Vagina (tissue), 2 donors: Measurements from ENCODE around the gene GPR26. TPM values are rescaled to one million over a fixed set of nuclear protein-coding genes. Genes with fewer than 3 reads are reported as not detected.

Experiments used
- DNase-seq, 2 donors: peaks; one replicate each; pipeline ENCODE4 v3.0.0-alpha.2; 2017; ENCODE audit errors: extremely low spot score in 2 of 2
- H3K27ac ChIP-seq: fragments of 200-600 bp; sonication (generic); one replicate; pipeline ENCODE4 v1.5.1; 2019
- H3K27me3 ChIP-seq: fragments of 200-600 bp; sonication (generic); one replicate; pipeline ENCODE4 v1.5.1; 2019
- H3K36me3 ChIP-seq, 2 donors: fragments of 200-600 bp; sonication (generic); one replicate each; pipeline ENCODE4 v1.5.1; 2017 to 2019
- H3K4me1 ChIP-seq: fragments of 200-600 bp; sonication (generic); one replicate; pipeline ENCODE4 v1.5.1; 2019
- H3K4me3 ChIP-seq, 2 donors: fragments of 200-600 bp; sonication (generic); 1 replicate in 1 of 2; 2 replicates in 1 of 2; pipeline ENCODE4 v1.5.1; 2016 to 2019
- H3K9me3 ChIP-seq: fragments of 200-600 bp; sonication (generic); one replicate; pipeline ENCODE4 v1.5.1; 2019
- CTCF ChIP-seq, 3 experiments: fragments of 450-650 bp in 2 of 3; fragments of 200-600 bp in 1 of 3; sonication (generic) in 1 of 3; IDR thresholded peaks; one replicate each; pipeline ENCODE4 v1.5.1; 2017 to 2019; ENCODE audit warnings: antibody characterized with exemption in 3 of 3, mild to moderate bottlenecking in 2 of 3, moderate library complexity in 2 of 3
- POLR2A ChIP-seq, 2 donors: fragments of 450-650 bp; IDR thresholded peaks; one replicate each; pipeline ENCODE4 v1.6.1; 2017; ENCODE audit warnings: antibody characterized with exemption in 2 of 2, mild to moderate bottlenecking in 2 of 2, moderate library complexity in 2 of 2
- POLR2AphosphoS5 ChIP-seq, 2 donors: sonication (generic); formaldehyde crosslinking; IDR thresholded peaks; one replicate each; pipeline ENCODE4 v1.9.0; 2017; ENCODE audit warnings: antibody characterized with exemption in 2 of 2, mild to moderate bottlenecking in 2 of 2, low read depth in 1 of 2; ENCODE audit not compliant: insufficient read depth in 1 of 2
- intact Hi-C: fragments of 100-400 bp; cut with DNase I; formaldehyde crosslinking; loops from one replicate; pipeline ENCODE4 v1.15.1; 2023
- total RNA-seq: library from RNA; depleted of rRNA; stranded (reverse); fragments of >200 nt; gene quantifications from one replicate; pipeline ENCODE4 v1.2.3, GENCODE V29; 2016

Gene GPR26
- total RNA-seq, 1 donor from 2014 or later = not detected

- Histone ChIP-seq H3K27ac (no peak overlapping the region), H3K9me3 (no peaks in the 10 kb centered on the region), H3K36me3 (no peaks in the 10 kb centered on the region), H3K27me3 (no peaks in the 10 kb centered on the region), H3K4me1 (no peaks in the 10 kb centered on the region), H3K4me3 (no peak overlapping the region)
- TF ChIP-seq CTCF (IDR thresholded peaks at IDR 0.05) (no peak), POLR2AphosphoS5 (IDR thresholded peaks at IDR 0.05; ENCODE audit: insufficient read depth in 1 of 2, low read depth in 1 of 2) (no peak)
- intact Hi-C loops = no loop called here
- peak; percentile 69 to 77 for DNase-seq
Observed at GRCh38 chr10:123645016-123645415, 21.1 kb upstream of the GPR26 start.

- peak; percentile 37 to 44 for DNase-seq
Observed at GRCh38 chr10:123645615-123646014, 20.5 kb upstream of the GPR26 start.

GRCh38 chr10:123648595-123648994 is 17.6 kb upstream of the GPR26 start:
- intact Hi-C loops = no loop called here
- peak; percentile 52 to 72 for DNase-seq
- Histone ChIP-seq H3K27me3 (no peaks in the 10 kb centered on the region), H3K9me3 (no peaks in the 10 kb centered on the region), H3K4me3 (no peak overlapping the region), H3K36me3 (no peaks in the 10 kb centered on the region), H3K4me1 (no peaks in the 10 kb centered on the region), H3K27ac (no peak overlapping the region)
- no peak for TF ChIP-seq CTCF (IDR thresholded peaks at IDR 0.05)
- TF ChIP-seq POLR2AphosphoS5 (IDR thresholded peaks at IDR 0.05; ENCODE audit: insufficient read depth in 1 of 2, low read depth in 1 of 2) = no peak
- no peak for TF ChIP-seq POLR2A (IDR thresholded peaks at IDR 0.05)

More at GRCh38 chr10:123645615-123646014, 20.5 kb upstream of the GPR26 start:
- Histone ChIP-seq H3K27ac (no peak overlapping the region), H3K27me3 (no peaks in the 10 kb centered on the region), H3K4me1 (no peaks in the 10 kb centered on the region), H3K4me3 (no peak overlapping the region), H3K9me3 (no peaks in the 10 kb centered on the region), H3K36me3 (no peaks in the 10 kb centered on the region)
- intact Hi-C loops = no loop called here
- TF ChIP-seq CTCF (IDR thresholded peaks at IDR 0.05) = no peak
- TF ChIP-seq POLR2AphosphoS5 (IDR thresholded peaks at IDR 0.05; ENCODE audit: insufficient read depth in 1 of 2, low read depth in 1 of 2) = no peak
- TF ChIP-seq POLR2A (IDR thresholded peaks at IDR 0.05) = no peak

GRCh38 chr10:123649676-123650075 is 16.5 kb upstream of the GPR26 start:
- intact Hi-C loops = no loop called here
- no peaks in the 10 kb centered on the region for H3K27me3 ChIP-seq
- peak; percentile 54 to 70 for DNase-seq
- H3K4me1 ChIP-seq = no peaks in the 10 kb centered on the region
- H3K27ac ChIP-seq = no peak overlapping the region
- no peaks in the 10 kb centered on the region for H3K36me3 ChIP-seq
- no peak overlapping the region for H3K4me3 ChIP-seq
- H3K9me3 ChIP-seq = no peaks in the 10 kb centered on the region
- no peak for TF ChIP-seq POLR2A (IDR thresholded peaks at IDR 0.05)

- Histone ChIP-seq H3K27me3 (no peaks in the 10 kb centered on the region), H3K4me3 (no peak overlapping the region), H3K4me1 (no peaks in the 10 kb centered on the region), H3K9me3 (no peaks in the 10 kb centered on the region), H3K36me3 (no peaks in the 10 kb centered on the region), H3K27ac (no peak overlapping the region)
- DNase-seq = peak; percentile 52 to 82
- TF ChIP-seq POLR2A (IDR thresholded peaks at IDR 0.05) (no peak), POLR2AphosphoS5 (IDR thresholded peaks at IDR 0.05; ENCODE audit: insufficient read depth in 1 of 2, low read depth in 1 of 2) (no peak), CTCF (IDR thresholded peaks at IDR 0.05) (no peak)
- intact Hi-C loops = no loop called here
Observed at GRCh38 chr10:123651421-123652047, 14.6 kb upstream of the GPR26 start.
